SK-N-SH (cell line): ENCODE results near the gene CTNNA3. TPM values are rescaled to one million over a fixed set of nuclear protein-coding genes. Genes with fewer than 3 reads are reported as not detected.
"Not testable (repeated sequence)": the region's sequence is repeated elsewhere in the genome, so short reads cannot be mapped to it uniquely, and the experiment has no call there.

Experiments
- CTCF ChIA-PET: fragments of 300-600, 350-600 bp; formaldehyde crosslinking; extraction: SDS; loops from one replicate; lab custom pipeline; 2021; lab: Yijun Ruan, JAX
- POLR2A ChIA-PET: fragments of 350-600 bp; sonication (Branson Sonifier 250); formaldehyde crosslinking; extraction: SDS; loops from one replicate; lab custom pipeline; 2020; ENCODE audit warnings: antibody characterized with exemption, inconsistent platforms; lab: Yijun Ruan, JAX
- DNase-seq: peaks from one replicate; pipeline ENCODE4 v3.0.0; 2012
- H2AFZ ChIP-seq: fragments of 200-600 bp; sonication (generic); 2 replicates; pipeline ENCODE4 v1.8.1; 2016; ENCODE audit warnings: antibody characterized with exemption, mild to moderate bottlenecking, low read depth
- H3F3A ChIP-seq: fragments of 200-600 bp; sonication (generic); replicated peaks from 2 replicates; pipeline ENCODE3; 2016; ENCODE audit warnings: antibody characterized with exemption, mild to moderate bottlenecking; ENCODE audit not compliant: insufficient read depth
- H3K27ac ChIP-seq, 2 experiments: fragments of 200-500 bp in 1 of 2; fragments of 200-600 bp in 1 of 2; sonication (Bioruptor generic) in 1 of 2; sonication (generic), shearing (Covaris generic) in 1 of 2; 2 replicates each; pipeline versions ENCODE4 v1.5.1 to v1.6.1; 2014 to 2016; ENCODE audit warnings: low read depth in 2 of 2, inconsistent platforms in 1 of 2, low read length in 1 of 2, mild to moderate bottlenecking in 1 of 2, mixed read lengths in 1 of 2
- H3K27me3 ChIP-seq: fragments of 200-600 bp; sonication (generic), shearing (Covaris generic); 2 replicates; pipeline ENCODE4 v1.6.1; 2016; ENCODE audit warnings: mixed run types; ENCODE audit not compliant: insufficient read depth
- H3K36me3 ChIP-seq, 2 experiments: fragments of 200-500 bp in 1 of 2; fragments of 200-600 bp in 1 of 2; sonication (Bioruptor generic) in 1 of 2; sonication (generic) in 1 of 2; replicated peaks in 1 of 2; 2 replicates each; pipeline versions ENCODE3 to v1.5.1; 2014 to 2016; ENCODE audit warnings: low read length in 1 of 2, mild to moderate bottlenecking in 1 of 2; ENCODE audit not compliant: insufficient read depth in 2 of 2, control insufficient read depth in 1 of 2
- H3K4me1 ChIP-seq, 2 experiments: fragments of 200-500 bp in 1 of 2; fragments of 200-600 bp in 1 of 2; sonication (Bioruptor generic) in 1 of 2; sonication (generic), shearing (Covaris generic) in 1 of 2; 2 replicates each; pipeline versions ENCODE4 v1.5.1 to v1.6.1; 2014 to 2016; ENCODE audit warnings: low read depth in 1 of 2, low read length in 1 of 2, mixed run types in 1 of 2; ENCODE audit not compliant: insufficient read depth in 2 of 2, control insufficient read depth in 1 of 2
- H3K4me2 ChIP-seq: fragments of 200-600 bp; sonication (generic), shearing (Covaris generic); 2 replicates; pipeline ENCODE4 v1.6.1; 2017; ENCODE audit warnings: mixed run types
- H3K4me3 ChIP-seq, 2 experiments: fragments of 200-500 bp in 1 of 2; fragments of 200-600 bp in 1 of 2; sonication (Bioruptor generic) in 1 of 2; sonication (generic), shearing (Covaris generic) in 1 of 2; 2 replicates each; pipeline versions ENCODE4 v1.5.1 to v1.8.1; 2014 to 2016; ENCODE audit warnings: low read depth in 2 of 2, inconsistent platforms in 1 of 2, low read length in 1 of 2, mild to moderate bottlenecking in 1 of 2, mixed read lengths in 1 of 2, moderate library complexity in 1 of 2
- H3K79me2 ChIP-seq: fragments of 200-600 bp; sonication (generic); 2 replicates; pipeline ENCODE4 v1.8.1; 2017; ENCODE audit warnings: mild to moderate bottlenecking; ENCODE audit not compliant: insufficient read depth
- H3K9ac ChIP-seq: fragments of 200-600 bp; sonication (generic); 2 replicates; pipeline ENCODE4 v1.6.1; 2017; ENCODE audit warnings: mixed run types
- H3K9me2 ChIP-seq: fragments of 200-600 bp; sonication (generic); 2 replicates; pipeline ENCODE4 v1.6.1; 2017; ENCODE audit warnings: mixed run types
- H3K9me3 ChIP-seq: fragments of 200-600 bp; sonication (generic); 2 replicates; pipeline ENCODE4 v1.6.1; 2017; ENCODE audit warnings: mixed run types, mild to moderate bottlenecking, moderate library complexity
- H4K20me1 ChIP-seq: fragments of 200-600 bp; sonication (generic); 2 replicates; pipeline ENCODE4 v1.6.1; 2017; ENCODE audit warnings: mild to moderate bottlenecking, mixed run types; ENCODE audit not compliant: insufficient read depth
- CHD2 ChIP-seq: fragments of 150-350 bp; IDR thresholded peaks from 2 replicates; pipeline ENCODE4 v1.6.1; 2018; ENCODE audit warnings: low read length; ENCODE audit not compliant: partially characterized antibody
- ELF1 ChIP-seq: IDR thresholded peaks from 2 replicates; pipeline ENCODE4 v1.4.0; 2012
- EP300 ChIP-seq, 2 experiments: IDR thresholded peaks; 2 replicates each; pipeline versions ENCODE4 v1.4.0 to v1.6.1; 2012; ENCODE audit warnings: borderline replicate concordance in 1 of 2, low read depth in 1 of 2, low read length in 1 of 2
- EZH2phosphoT487 ChIP-seq: fragments of 200-600 bp; sonication (generic); IDR thresholded peaks from 2 replicates; pipeline ENCODE4 v1.6.1; 2017; ENCODE audit warnings: low read depth, mixed run types, mild to moderate bottlenecking, antibody characterized with exemption, moderate library complexity, borderline replicate concordance
- FOSL2 ChIP-seq: IDR thresholded peaks from 2 replicates; pipeline ENCODE4 v1.4.0; 2012; ENCODE audit warnings: low read depth, mild to moderate bottlenecking, moderate library complexity, borderline replicate concordance
- FOXM1 ChIP-seq: IDR thresholded peaks from 2 replicates; pipeline ENCODE4 v1.4.0; 2012; ENCODE audit warnings: low read depth, mild to moderate bottlenecking
- GABPA ChIP-seq: IDR thresholded peaks from 2 replicates; pipeline ENCODE4 v1.4.0; 2012; ENCODE audit warnings: low read depth, mild to moderate bottlenecking
- GATA2 ChIP-seq: sonication (generic); formaldehyde crosslinking; IDR thresholded peaks from 2 replicates; pipeline ENCODE4 v1.5.0; 2020; ENCODE audit warnings: mild to moderate bottlenecking, missing genetic modification reagents
- RAD21 ChIP-seq: IDR thresholded peaks from 2 replicates; pipeline ENCODE4 v1.6.1; 2012; ENCODE audit warnings: mild to moderate bottlenecking, low read length
- RCOR1 ChIP-seq: fragments of 150-350 bp; IDR thresholded peaks from 2 replicates; pipeline ENCODE4 v1.6.1; 2017; ENCODE audit warnings: antibody characterized with exemption, low read length
- RFX5 ChIP-seq: IDR thresholded peaks from 2 replicates; pipeline ENCODE4 v1.6.1; 2012; ENCODE audit warnings: mild to moderate bottlenecking, improper control_type of control experiment, low read length
- RXRA ChIP-seq: IDR thresholded peaks from 2 replicates; pipeline ENCODE4 v1.4.0; 2012; ENCODE audit warnings: low read depth, mild to moderate bottlenecking, borderline replicate concordance
- TAF1 ChIP-seq: IDR thresholded peaks from 2 replicates; pipeline ENCODE4 v1.6.1; 2012; ENCODE audit warnings: low read depth, mild to moderate bottlenecking, low read length, moderate library complexity, borderline replicate concordance
- TCF12 ChIP-seq: IDR thresholded peaks from 2 replicates; pipeline ENCODE4 v1.4.0; 2012
- WGBS: methylation state at CpG from one replicate; pipeline ENCODE4 v1.1.6; 2017; ENCODE audit warnings: low lambda C conversion rate; 5-methylcytosine and 5-hydroxymethylcytosine counted together
- polyA plus RNA-seq, 3 experiments: library from polyadenylated mRNA; depleted of rRNA; stranded (reverse); fragments of >200 nt; gene quantifications; 2 replicates each; pipeline ENCODE4 v1.2.3, GENCODE V29; 2012
- TF ChIP-seq, protein P1 (sequence below): IDR thresholded peaks from 2 replicates; pipeline ENCODE4 v1.6.1; 2012; ENCODE audit warnings: mild to moderate bottlenecking, low read depth, low read length, moderate library complexity
- TF ChIP-seq, protein P2 (sequence below): IDR thresholded peaks from 2 replicates; pipeline ENCODE4 v1.4.0; 2012; ENCODE audit warnings: low read depth
- TF ChIP-seq, protein P3 (sequence below): IDR thresholded peaks from 2 replicates; pipeline ENCODE4; 2012
- TF ChIP-seq, protein P4 (sequence below): fragments of 150-350 bp; IDR thresholded peaks from 2 replicates; pipeline ENCODE4 v1.6.1; 2017; ENCODE audit warnings: antibody characterized with exemption, low read length, low read depth, borderline replicate concordance

Gene CTNNA3
- polyA plus RNA-seq, 1 of the 3 experiments (the other 2 are of a cell fraction) = not detected

DNA sequence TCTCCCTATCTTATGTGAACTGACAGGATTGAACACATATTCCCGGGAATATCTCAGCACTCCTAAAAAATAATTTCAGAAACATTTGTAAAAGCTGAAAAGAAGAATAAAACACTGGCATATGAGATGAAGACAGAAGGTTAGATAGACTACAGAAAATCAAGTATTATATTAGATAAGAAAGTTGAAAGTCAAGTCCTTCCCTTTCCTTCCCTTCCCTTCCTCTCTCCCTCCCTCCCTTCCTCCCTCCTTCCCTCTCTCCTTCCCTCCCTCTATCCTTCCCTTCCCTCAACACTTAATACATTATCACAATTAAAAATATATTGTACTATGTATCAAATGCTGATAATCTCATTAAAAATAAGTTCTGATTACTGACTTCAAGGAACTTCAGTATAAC lies 122.5 kb downstream of the CTNNA3 start:
- H3K4me3 ChIP-seq = no peak overlapping the region
- H3K27me3 ChIP-seq = no peaks in the 10 kb centered on the region
- no peaks in the 10 kb centered on the region for H3K79me2 ChIP-seq
- H3K4me2 ChIP-seq = no peak overlapping the region
- H3K4me1 ChIP-seq = no peaks in the 10 kb centered on the region
- TF ChIP-seq RFX5 = no peak
- no peak for TF ChIP-seq RCOR1
- no peak for TF ChIP-seq TAF1
- no peak for TF ChIP-seq CHD2
- TF ChIP-seq RAD21 = no peak
- TF ChIP-seq FOSL2 = no peak
- no peak for TF ChIP-seq ELF1
- TF ChIP-seq, protein P1, sequence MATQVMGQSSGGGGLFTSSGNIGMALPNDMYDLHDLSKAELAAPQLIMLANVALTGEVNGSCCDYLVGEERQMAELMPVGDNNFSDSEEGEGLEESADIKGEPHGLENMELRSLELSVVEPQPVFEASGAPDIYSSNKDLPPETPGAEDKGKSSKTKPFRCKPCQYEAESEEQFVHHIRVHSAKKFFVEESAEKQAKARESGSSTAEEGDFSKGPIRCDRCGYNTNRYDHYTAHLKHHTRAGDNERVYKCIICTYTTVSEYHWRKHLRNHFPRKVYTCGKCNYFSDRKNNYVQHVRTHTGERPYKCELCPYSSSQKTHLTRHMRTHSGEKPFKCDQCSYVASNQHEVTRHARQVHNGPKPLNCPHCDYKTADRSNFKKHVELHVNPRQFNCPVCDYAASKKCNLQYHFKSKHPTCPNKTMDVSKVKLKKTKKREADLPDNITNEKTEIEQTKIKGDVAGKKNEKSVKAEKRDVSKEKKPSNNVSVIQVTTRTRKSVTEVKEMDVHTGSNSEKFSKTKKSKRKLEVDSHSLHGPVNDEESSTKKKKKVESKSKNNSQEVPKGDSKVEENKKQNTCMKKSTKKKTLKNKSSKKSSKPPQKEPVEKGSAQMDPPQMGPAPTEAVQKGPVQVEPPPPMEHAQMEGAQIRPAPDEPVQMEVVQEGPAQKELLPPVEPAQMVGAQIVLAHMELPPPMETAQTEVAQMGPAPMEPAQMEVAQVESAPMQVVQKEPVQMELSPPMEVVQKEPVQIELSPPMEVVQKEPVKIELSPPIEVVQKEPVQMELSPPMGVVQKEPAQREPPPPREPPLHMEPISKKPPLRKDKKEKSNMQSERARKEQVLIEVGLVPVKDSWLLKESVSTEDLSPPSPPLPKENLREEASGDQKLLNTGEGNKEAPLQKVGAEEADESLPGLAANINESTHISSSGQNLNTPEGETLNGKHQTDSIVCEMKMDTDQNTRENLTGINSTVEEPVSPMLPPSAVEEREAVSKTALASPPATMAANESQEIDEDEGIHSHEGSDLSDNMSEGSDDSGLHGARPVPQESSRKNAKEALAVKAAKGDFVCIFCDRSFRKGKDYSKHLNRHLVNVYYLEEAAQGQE = no peak
- no peak for TF ChIP-seq EP300 (IDR thresholded peaks at IDR 0.05; ENCODE audit: borderline replicate concordance in 1 of 2, low read depth in 1 of 2, low read length in 1 of 2)
- no peak for TF ChIP-seq EZH2phosphoT487
- TF ChIP-seq GABPA = no peak
- H3K9me3 ChIP-seq = no peaks in the 10 kb centered on the region
- CTCF ChIA-PET = no interaction called here
- POLR2A ChIA-PET = no interaction called here
- no peak overlapping the region for H3K27ac ChIP-seq
- no peaks in the 10 kb centered on the region for H3K36me3 ChIP-seq
- no peak overlapping the region for H3K9ac ChIP-seq
- no peaks in the 10 kb centered on the region for H3F3A ChIP-seq
- no peak overlapping the region for H2AFZ ChIP-seq
- no peaks in the 10 kb centered on the region for H4K20me1 ChIP-seq
- no peaks in the 10 kb centered on the region for H3K9me2 ChIP-seq
- no peak for DNase-seq
- WGBS = 0% methylated on average over 1 of the region's 1 CpG

DNA sequence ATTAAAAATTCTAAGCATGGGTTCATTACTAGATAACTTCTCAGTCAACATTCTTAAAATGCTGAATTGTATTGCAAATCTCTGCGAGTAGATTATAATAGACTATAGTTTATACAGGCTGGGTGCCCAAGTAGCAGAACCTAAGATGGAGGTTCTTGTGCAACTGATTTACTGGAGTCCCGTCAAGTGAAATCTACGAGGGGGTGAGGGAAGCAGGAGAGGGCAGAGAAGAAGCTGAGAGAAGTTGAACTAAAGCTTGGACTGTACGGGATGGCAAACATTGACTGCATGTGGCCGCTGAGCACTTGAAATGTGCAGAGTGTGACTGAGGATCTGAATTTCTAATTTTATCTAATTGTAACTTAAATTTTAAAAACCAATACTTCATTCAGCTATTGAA lies 124.5 kb downstream of the CTNNA3 start:
- no peaks in the 10 kb centered on the region for H3K9me3 ChIP-seq

DNA sequence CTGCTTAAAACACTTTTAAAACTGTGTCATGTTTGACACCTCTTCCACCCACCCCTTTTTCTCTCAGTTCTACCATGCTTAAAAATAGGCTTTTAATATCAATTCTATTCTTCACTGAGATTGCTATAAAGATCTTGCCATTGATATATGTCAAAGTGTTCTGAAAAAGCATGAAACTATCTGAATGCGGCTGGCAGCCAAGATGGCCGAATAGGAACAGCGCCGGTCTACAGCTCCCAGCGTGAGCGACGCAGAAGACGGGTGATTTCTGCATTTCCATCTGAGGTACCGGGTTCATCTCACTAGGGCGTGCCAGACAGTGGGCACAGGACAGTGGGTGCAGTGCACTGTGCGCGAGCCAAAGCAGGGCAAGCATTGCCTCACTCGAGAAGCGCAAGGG lies 137.7 kb downstream of the CTNNA3 start:
- WGBS = 18% methylated on average over 11 of the region's 14 CpGs
- H3K79me2 ChIP-seq, H3K9me2 ChIP-seq, DNase-seq, H3K4me3 ChIP-seq, H3K4me2 ChIP-seq, H3K36me3 ChIP-seq, H3K27me3 ChIP-seq, H3F3A ChIP-seq, CTCF ChIA-PET, POLR2A ChIA-PET, H3K9ac ChIP-seq, H3K9me3 ChIP-seq, H2AFZ ChIP-seq, H4K20me1 ChIP-seq, H3K27ac ChIP-seq, H3K4me1 ChIP-seq: not testable (repeated sequence)

More for the DNA sequence above, 124.5 kb downstream of the CTNNA3 start:
- ChIA-PET POLR2A (no interaction called here), CTCF (no interaction called here)
- TF ChIP-seq, protein P2, sequence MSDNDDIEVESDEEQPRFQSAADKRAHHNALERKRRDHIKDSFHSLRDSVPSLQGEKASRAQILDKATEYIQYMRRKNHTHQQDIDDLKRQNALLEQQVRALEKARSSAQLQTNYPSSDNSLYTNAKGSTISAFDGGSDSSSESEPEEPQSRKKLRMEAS = no peak
- TF ChIP-seq, protein P3, sequence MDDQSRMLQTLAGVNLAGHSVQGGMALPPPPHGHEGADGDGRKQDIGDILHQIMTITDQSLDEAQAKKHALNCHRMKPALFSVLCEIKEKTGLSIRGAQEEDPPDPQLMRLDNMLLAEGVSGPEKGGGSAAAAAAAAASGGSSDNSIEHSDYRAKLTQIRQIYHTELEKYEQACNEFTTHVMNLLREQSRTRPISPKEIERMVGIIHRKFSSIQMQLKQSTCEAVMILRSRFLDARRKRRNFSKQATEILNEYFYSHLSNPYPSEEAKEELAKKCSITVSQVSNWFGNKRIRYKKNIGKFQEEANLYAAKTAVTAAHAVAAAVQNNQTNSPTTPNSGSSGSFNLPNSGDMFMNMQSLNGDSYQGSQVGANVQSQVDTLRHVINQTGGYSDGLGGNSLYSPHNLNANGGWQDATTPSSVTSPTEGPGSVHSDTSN = no peak
- TF ChIP-seq TCF12 (no peak), RXRA (no peak), GATA2 (CRISPR knock-in tag) (no peak), FOXM1 (no peak), CHD2 (no peak)
- TF ChIP-seq, protein P4, sequence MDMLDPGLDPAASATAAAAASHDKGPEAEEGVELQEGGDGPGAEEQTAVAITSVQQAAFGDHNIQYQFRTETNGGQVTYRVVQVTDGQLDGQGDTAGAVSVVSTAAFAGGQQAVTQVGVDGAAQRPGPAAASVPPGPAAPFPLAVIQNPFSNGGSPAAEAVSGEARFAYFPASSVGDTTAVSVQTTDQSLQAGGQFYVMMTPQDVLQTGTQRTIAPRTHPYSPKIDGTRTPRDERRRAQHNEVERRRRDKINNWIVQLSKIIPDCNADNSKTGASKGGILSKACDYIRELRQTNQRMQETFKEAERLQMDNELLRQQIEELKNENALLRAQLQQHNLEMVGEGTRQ = no peak
- H3K27me3 ChIP-seq = no peaks in the 10 kb centered on the region
- no peaks in the 10 kb centered on the region for H3K36me3 ChIP-seq
- under 1% methylated on average over 5 of the region's 5 CpGs for WGBS
- DNase-seq = no peak
- no peak overlapping the region for H2AFZ ChIP-seq
- no peak overlapping the region for H3K27ac ChIP-seq
- no peaks in the 10 kb centered on the region for H3K79me2 ChIP-seq
- H4K20me1 ChIP-seq = no peaks in the 10 kb centered on the region
- no peak overlapping the region for H3K9ac ChIP-seq
- no peaks in the 10 kb centered on the region for H3K4me1 ChIP-seq
- H3K9me2 ChIP-seq = no peaks in the 10 kb centered on the region
- no peaks in the 10 kb centered on the region for H3F3A ChIP-seq
- H3K4me3 ChIP-seq = no peak overlapping the region
- no peak overlapping the region for H3K4me2 ChIP-seq
